Fibroblast of lung (primary cell): ENCODE measurements around the gene ELP4. TPM values are rescaled to one million over a fixed set of nuclear protein-coding genes. Genes with fewer than 3 reads are reported as not detected.
A peak's percentile ranks its signal among the peaks of the same experiment; 100 is the strongest.

ENCODE experiments used
- DNase-seq, 2 donors: peaks; one replicate each; pipeline versions ENCODE4 v3.0.0 to v3.0.0-alpha.2; 2010; ENCODE audit warnings: low read depth in 2 of 2
- H2AFZ ChIP-seq: 2 replicates; pipeline ENCODE4 v1.5.1; 2012; ENCODE audit warnings: low read length, control low read depth, inconsistent platforms
- H3K27ac ChIP-seq: 2 replicates; pipeline ENCODE4 v1.5.1; 2011; ENCODE audit warnings: low read length, control low read depth; ENCODE audit not compliant: insufficient read depth
- H3K27me3 ChIP-seq: 2 replicates; pipeline ENCODE4 v1.5.1; 2011; ENCODE audit warnings: mild to moderate bottlenecking, low read length; ENCODE audit not compliant: control insufficient read depth, insufficient read depth
- H3K36me3 ChIP-seq: 2 replicates; pipeline ENCODE4 v1.5.1; 2011; ENCODE audit warnings: low read length; ENCODE audit not compliant: control insufficient read depth, insufficient read depth
- H3K4me1 ChIP-seq: 2 replicates; pipeline ENCODE4 v1.5.1; 2011; ENCODE audit warnings: low read length; ENCODE audit not compliant: control insufficient read depth, insufficient read depth; ENCODE audit errors: extremely low read depth
- H3K4me2 ChIP-seq: 2 replicates; pipeline ENCODE4 v1.5.1; 2011; ENCODE audit warnings: low read length, control low read depth; ENCODE audit not compliant: insufficient read depth; ENCODE audit errors: extremely low read depth
- H3K4me3 ChIP-seq, 4 experiments: fragments of 200-600 bp in 1 of 4; sonication (generic) in 1 of 4; replicated peaks in 1 of 4; 2 replicates each; pipeline ENCODE4 v1.5.1; 2011 to 2016; ENCODE audit warnings: low read length in 4 of 4, low read depth in 3 of 4, mild to moderate bottlenecking in 3 of 4, control low read depth in 2 of 4, inconsistent platforms in 1 of 4, mixed read lengths in 1 of 4; ENCODE audit not compliant: insufficient read depth in 1 of 4; ENCODE audit errors: control extremely low read depth in 1 of 4
- H3K79me2 ChIP-seq: 2 replicates; pipeline ENCODE4 v1.5.1; 2012; ENCODE audit warnings: mild to moderate bottlenecking, low read length, inconsistent platforms; ENCODE audit not compliant: control insufficient read depth, insufficient read depth
- H3K9ac ChIP-seq: 2 replicates; pipeline ENCODE4 v1.5.1; 2011; ENCODE audit warnings: mild to moderate bottlenecking, low read length, control low read depth; ENCODE audit not compliant: insufficient read depth
- H3K9me3 ChIP-seq: 2 replicates; pipeline ENCODE4 v1.5.1; 2012; ENCODE audit warnings: low read depth, low read length; ENCODE audit not compliant: control insufficient read depth, insufficient read depth
- H4K20me1 ChIP-seq: 2 replicates; pipeline ENCODE4 v1.5.1; 2011; ENCODE audit warnings: low read length; ENCODE audit not compliant: control insufficient read depth, insufficient read depth; ENCODE audit errors: extremely low read depth
- EZH2 ChIP-seq: IDR thresholded peaks from 2 replicates; pipeline ENCODE4 v1.5.1; 2012; ENCODE audit warnings: low read length, control low read depth, mild to moderate bottlenecking; ENCODE audit errors: missing control alignments
- polyA plus RNA-seq, 2 donors: library from polyadenylated mRNA; depleted of rRNA in 1 of 2; stranded (reverse) in 1 of 2; unstranded in 1 of 2; fragments of >200 nt; gene quantifications; 2 replicates each; pipeline ENCODE4 v1.2.1, GENCODE V29; 2011 to 2012; ENCODE audit warnings: missing spikeins in 1 of 2
- total RNA-seq: library from RNA; depleted of rRNA; stranded (reverse); fragments of >200 nt; gene quantifications from 2 replicates; pipeline ENCODE4 v1.2.1, GENCODE V29; 2014
- TF ChIP-seq, protein P1 (sequence below), 2 donors: IDR thresholded peaks in 1 of 2; conservative IDR thresholded peaks in 1 of 2; 1 replicate in 1 of 2; 2 replicates in 1 of 2; pipeline ENCODE4 v1.5.1; 2011 to 2012; ENCODE audit warnings: low read length in 2 of 2, control low read depth in 1 of 2, inconsistent platforms in 1 of 2, low read depth in 1 of 2, mild to moderate bottlenecking in 1 of 2

The ELP4 gene
- total and polyA plus RNA-seq, 2 donors (not counting 1 experiment from before 2014, with no cell fraction given): 11.7 to 13.1 TPM

GRCh38 chr11:31770011-31770700 is 260.6 kb downstream of the ELP4 start:
- peak in 1 of 2 donors; percentile 6 for DNase-seq
- H3K27me3 ChIP-seq: no peaks in the 10 kb centered on the region
- H3K27ac ChIP-seq: no peak overlapping the region
- H2AFZ ChIP-seq: no peak overlapping the region
- no peaks in the 10 kb centered on the region for H3K79me2 ChIP-seq
- TF ChIP-seq EZH2: no peak
- TF ChIP-seq, protein P1, sequence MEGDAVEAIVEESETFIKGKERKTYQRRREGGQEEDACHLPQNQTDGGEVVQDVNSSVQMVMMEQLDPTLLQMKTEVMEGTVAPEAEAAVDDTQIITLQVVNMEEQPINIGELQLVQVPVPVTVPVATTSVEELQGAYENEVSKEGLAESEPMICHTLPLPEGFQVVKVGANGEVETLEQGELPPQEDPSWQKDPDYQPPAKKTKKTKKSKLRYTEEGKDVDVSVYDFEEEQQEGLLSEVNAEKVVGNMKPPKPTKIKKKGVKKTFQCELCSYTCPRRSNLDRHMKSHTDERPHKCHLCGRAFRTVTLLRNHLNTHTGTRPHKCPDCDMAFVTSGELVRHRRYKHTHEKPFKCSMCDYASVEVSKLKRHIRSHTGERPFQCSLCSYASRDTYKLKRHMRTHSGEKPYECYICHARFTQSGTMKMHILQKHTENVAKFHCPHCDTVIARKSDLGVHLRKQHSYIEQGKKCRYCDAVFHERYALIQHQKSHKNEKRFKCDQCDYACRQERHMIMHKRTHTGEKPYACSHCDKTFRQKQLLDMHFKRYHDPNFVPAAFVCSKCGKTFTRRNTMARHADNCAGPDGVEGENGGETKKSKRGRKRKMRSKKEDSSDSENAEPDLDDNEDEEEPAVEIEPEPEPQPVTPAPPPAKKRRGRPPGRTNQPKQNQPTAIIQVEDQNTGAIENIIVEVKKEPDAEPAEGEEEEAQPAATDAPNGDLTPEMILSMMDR (conservative IDR thresholded peaks at IDR 0.05 in 1 of 2, IDR thresholded peaks at IDR 0.05 in 1 of 2; ENCODE audit: low read depth in 1 of 2, low read length in 2 of 2): no peak
- no peaks in the 10 kb centered on the region for H3K4me1 ChIP-seq
- H3K9me3 ChIP-seq: no peaks in the 10 kb centered on the region
- H3K4me2 ChIP-seq: no peak overlapping the region
- H3K9ac ChIP-seq: no peak overlapping the region
- no peaks in the 10 kb centered on the region for H3K36me3 ChIP-seq
- no peak overlapping the region for H3K4me3 ChIP-seq
- H4K20me1 ChIP-seq: no peaks in the 10 kb centered on the region

GRCh38 chr11:31772412-31772811 is 262.8 kb downstream of the ELP4 start:
- Histone ChIP-seq H3K27me3 (no peaks in the 10 kb centered on the region), H3K79me2 (no peaks in the 10 kb centered on the region), H3K36me3 (no peaks in the 10 kb centered on the region), H2AFZ (no peak overlapping the region), H3K4me3 (no peak overlapping the region), H3K9me3 (no peaks in the 10 kb centered on the region), H3K4me2 (no peak overlapping the region), H3K27ac (no peak overlapping the region), H4K20me1 (no peaks in the 10 kb centered on the region), H3K9ac (no peak overlapping the region), H3K4me1 (no peaks in the 10 kb centered on the region)
- TF ChIP-seq, protein P1 (conservative IDR thresholded peaks at IDR 0.05 in 1 of 2, IDR thresholded peaks at IDR 0.05 in 1 of 2; ENCODE audit: low read depth in 1 of 2, low read length in 2 of 2): no peak
- TF ChIP-seq EZH2: no peak
- peak in 1 of 2 donors; percentile 13 for DNase-seq

- Histone ChIP-seq H3K27me3 (no peaks in the 10 kb centered on the region), H3K36me3 (no peaks in the 10 kb centered on the region), H4K20me1 (no peaks in the 10 kb centered on the region), H3K4me3 (no peak overlapping the region), H3K27ac (no peak overlapping the region), H3K9me3 (no peaks in the 10 kb centered on the region), H2AFZ (no peak overlapping the region), H3K9ac (no peak overlapping the region), H3K4me2 (peak overlapping the region; percentile 4), H3K4me1 (no peaks in the 10 kb centered on the region), H3K79me2 (no peaks in the 10 kb centered on the region)
- DNase-seq: peak; percentile 67 to 80
- TF ChIP-seq EZH2: no peak
- TF ChIP-seq, protein P1 (conservative IDR thresholded peaks at IDR 0.05 in 1 of 2, IDR thresholded peaks at IDR 0.05 in 1 of 2; ENCODE audit: low read depth in 1 of 2, low read length in 2 of 2): no peak
Observed at GRCh38 chr11:31779374-31779791, 269.8 kb downstream of the ELP4 start.
